HG02870 (cell line): ENCODE data around the gene AGFG1.

Experiments
- ATAC-seq: cut with Tn5 transposase; IDR thresholded peaks from one replicate; pipeline ENCODE4 v1.9.1; 2021; ENCODE audit warnings: mild to moderate bottlenecking, moderate library complexity; ENCODE audit not compliant: unreplicated experiment

AGFG1 gene

DNA sequence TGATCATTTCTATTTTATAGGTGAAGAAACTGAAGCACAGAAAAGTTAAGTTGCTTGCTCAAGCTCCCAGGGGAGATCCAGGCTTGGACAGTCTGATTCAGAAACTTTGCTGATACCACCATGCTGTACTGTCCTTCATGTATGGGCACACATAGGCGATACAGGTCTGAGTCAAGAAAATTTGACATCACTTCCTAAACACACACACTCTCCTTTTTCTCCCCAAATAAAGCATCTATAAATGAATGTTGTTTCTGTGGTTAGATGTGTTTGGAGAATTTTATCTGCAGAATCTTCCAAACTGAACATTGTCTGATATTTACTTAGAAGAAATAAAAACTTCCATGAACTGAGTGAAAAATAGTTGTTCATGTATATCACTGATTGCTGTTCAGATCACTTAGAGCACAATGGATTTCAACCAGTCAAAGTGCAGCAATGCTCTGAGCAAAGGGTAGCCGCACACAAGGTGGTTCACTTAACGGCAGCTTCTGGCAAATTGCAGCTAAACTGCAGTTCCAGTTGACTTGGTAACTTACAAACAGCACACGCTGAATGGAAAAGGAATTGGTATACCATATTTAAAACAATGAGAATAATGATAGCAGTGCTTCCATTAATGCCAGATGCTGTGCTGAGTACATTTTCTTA, 10.0 kb upstream of the AGFG1 start:
- ATAC-seq, result peak; percentile 11

DNA sequence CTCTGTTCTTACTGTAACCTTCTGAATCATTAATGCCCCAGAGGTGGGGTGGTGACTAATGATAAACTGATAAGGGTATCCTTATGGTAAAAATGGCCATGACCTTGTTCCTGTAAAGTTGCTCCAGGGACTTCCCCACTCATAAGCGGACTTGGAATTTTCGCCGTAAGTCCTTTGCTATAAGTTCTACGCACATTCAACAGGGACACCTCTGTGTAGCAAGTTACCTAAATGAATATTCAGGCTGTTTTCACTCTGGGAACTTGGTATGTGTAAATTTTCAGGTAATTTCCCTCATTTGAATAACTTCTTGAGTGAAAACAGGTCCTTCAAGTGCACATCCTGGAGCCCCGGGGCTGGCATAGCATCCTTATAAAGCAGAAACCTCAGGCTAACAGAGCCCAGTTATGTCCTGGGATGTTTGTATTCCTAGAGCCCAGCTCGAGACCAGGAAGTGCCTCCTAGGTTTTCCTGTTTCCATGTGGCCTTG, 9.4 kb upstream of the AGFG1 start:
- peak; percentile 71 for ATAC-seq

DNA sequence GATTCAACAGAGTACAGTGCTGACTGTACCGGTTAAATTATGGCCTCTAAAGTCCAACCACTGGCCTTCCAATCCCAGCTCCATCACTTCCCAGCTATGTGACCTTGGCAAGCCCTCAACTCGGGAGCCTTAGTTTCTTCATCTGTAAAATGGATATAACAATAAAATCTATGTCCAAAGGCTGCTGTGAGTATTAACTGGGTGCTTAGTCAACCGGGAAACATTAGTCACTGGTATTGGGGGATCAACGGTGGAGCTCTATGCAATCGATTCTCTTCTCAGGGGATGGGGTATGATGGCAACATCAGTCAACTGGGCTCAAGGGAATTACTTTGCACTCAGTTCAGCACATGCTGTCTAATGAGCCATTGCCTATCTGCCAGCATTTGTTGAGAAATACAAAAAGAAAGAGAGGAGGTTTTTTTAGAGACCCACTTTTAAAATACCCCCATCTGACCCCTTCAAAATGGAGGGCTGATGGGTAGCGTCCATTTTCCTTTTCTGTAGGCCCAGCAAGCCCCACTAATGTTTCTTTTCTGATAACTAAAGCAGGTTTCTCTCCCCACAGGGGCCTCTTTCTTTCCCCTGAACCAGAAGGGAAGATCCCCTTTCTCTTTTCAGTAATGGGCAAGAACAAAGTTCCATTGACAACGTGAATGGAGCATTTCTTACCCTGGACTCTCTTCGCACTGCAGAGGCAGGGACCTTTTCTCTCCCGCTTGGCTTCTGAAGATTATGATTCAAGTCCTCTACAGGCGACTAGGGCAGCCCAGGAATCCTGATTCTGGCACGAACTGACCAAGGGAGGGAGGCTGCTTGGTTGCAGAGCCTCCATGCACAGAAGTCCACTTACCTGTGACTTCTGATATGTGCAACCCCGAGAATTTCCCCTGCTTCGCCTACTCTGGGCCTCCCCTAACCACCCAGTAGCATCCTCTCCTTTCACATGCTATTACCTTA, 8.7 kb upstream of the AGFG1 start:
- peak; percentile 38 for ATAC-seq

DNA sequence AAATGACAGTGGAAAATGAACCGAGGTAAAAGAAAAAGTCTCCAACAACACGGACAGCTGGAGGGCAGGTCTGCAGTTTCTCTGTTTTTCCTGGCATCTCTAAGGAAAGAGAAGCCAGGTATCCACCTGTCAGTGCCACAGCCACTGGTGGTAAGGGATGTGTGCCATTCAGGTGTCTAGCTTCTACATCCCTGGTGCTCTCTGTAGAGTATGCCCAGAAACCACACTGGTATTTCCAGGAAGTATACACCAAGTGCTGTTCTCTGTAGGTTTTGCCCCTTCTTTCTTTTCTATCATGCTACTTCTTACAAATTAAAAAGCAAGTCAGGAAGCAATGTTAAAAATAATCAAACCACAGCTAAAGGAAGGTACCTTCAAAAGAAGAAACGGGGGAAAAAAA, 7.6 kb upstream of the AGFG1 start:
- no peak for ATAC-seq

DNA sequence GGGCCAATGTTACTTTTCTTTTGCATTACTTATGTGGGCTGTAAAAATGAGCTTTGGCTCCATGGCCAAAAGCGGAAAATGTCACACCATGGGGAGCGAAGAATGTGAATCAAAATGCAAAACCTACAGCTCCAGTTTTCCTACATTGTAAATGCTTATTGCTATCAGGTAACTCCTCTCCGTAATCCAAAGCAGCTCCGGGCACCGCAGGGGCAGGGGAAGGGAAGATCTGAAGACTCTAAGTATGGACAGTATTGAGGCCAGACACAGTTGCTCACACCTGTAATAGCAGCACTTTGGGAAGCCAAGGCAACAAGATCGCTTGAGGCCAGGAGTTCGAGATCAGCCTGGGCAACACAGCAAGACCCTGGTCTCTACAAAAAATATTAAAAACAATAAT, 7.1 kb upstream of the AGFG1 start:
- ATAC-seq, result no peak

DNA sequence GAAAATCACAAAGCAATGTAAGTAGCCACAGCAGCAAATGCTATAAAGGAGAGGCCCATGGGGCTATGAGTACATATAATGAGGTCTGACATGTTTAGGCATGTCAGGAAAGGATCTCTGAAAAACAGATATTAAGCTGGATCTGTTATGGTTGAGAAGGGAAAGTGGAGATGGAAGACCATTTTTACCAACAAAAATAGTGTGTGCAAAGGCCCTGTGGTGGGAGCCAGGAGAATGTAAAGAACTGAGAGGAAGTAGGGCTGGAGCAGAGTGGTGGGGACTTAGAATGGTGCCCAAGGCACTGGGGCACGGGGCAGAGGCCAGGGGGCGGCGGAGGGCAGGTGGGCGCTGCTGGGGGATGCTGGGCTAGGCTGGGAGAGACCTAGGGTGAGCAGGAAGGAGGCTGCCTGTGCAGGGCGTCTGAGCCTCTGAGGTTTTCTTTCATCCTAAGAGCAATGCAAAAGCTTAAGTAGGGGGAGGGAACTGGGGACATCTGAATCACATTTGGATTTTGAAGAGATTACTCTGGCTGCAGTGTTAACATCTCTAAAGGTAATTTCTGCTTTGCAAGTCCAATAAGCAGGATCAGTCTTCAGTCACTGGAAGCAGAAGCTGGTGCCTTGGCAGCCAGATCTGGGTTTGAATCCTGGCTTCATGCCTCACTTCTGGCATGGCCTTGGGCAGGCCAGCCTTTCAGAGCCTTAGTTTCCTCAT, 4.9 kb upstream of the AGFG1 start:
- ATAC-seq, result no peak

DNA sequence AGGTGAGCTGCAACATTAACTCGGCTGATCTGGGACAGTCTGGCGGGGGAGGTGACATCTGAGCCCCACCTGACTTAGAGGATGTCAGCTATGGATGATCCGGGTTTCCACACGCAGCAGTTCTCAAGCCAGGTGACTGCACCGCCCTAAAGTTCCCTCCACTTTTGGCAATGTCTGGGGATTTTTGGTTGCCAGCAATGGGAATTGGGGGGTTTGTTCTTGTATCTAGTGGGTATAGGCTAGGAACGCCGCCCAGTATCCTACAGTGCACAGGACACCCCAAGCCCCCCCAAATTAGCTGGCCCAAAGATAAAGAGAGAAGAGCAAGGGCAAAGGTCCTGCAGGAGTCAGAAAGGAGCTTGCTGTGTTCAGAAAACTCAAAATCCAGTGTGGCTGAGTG, 544 bp upstream of the AGFG1 start:
- ATAC-seq, result no peak

DNA sequence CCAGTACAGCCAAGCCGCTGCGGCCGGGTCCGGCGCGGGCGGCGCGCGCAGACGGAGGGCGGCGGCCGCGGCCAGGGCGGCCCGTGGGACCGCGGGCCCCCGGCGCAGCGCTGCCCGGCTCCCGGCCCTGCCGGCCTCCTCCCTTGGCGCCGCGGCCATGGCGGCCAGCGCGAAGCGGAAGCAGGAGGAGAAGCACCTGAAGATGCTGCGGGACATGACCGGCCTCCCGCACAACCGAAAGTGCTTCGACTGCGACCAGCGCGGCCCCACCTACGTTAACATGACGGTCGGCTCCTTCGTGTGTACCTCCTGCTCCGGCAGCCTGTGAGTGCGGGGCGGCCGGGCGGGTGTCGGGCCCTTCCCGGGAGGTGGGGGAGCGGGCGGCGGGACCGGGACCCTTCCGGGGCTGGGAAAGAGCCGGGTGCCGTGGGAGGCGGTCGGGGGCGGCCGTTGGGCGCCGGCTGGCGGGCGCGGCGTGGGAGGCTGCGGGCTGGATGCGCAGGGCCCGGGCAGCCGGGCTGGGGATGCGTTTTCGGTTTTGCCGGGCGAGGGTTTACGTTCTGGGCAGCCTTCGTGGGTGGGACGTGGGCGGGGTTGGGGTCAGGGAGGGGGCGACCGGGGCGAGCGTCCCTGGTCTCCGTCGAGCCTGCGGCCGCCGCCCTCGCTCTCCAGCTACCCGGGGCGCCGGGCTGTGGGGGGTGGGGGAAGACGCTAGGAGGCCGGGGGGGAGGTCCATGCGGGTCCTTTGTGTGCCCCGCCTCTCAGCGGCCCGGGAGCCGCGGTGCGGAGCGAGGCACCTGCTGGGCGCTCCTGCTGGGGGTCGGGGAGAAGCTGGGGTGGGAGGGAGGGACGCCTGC, 537 bp downstream of the AGFG1 start:
- peak; percentile 57 for ATAC-seq

DNA sequence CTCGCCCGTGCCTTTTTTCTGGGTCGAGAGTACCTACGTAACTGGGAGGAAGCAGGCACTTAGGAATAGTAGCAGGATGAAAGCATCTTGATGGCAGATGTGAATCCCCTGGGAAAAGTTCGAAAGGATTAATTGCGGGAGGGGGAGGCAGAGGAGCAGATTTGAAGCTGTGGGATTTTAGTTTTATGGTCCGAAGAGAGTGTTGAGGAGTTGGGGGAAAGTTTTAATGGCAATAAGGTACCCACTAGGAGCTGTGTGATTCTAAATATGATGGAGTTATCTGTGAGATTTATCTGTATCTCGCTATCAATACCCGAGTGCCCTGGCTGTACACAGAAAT, 1.1 kb downstream of the AGFG1 start:
- ATAC-seq, result no peak

DNA sequence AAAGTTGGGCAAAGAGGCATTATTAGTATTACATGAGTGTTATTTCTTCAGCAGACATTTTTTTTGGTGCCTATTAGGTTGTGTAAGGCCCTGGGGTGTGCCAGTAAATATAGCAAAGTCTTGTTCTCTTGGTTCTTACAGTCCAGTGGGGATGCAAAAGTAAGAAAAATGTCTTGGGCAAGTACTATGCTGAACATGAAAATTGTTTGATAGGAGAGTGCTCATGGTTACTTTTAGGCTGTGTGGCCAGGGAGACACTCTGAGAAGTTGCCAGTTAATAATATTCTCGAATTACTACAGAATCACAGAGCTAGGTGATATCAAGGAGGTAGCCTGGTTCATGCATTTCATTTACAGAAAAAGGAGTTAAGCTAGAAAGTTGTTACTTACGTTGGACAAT, 1.9 kb downstream of the AGFG1 start:
- ATAC-seq, result no peak

DNA sequence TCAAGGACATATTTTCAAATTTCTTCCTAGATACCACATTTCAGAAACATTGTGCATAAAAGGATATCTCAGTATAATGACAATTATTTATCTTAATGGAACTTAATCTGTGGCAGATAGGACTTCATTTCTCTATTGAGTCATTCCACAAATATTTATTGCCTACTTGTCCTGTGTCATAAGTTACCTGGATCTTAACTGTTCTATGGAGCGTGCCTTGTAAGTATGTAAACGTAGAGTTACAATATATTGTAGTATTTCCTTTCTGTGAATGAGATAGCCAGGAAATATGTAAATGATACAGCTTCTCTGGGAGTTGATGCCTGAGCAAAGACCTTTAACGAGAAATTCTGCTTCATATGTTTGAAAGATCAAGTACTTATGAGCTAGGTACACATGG, 2.5 kb downstream of the AGFG1 start:
- no peak for ATAC-seq

DNA sequence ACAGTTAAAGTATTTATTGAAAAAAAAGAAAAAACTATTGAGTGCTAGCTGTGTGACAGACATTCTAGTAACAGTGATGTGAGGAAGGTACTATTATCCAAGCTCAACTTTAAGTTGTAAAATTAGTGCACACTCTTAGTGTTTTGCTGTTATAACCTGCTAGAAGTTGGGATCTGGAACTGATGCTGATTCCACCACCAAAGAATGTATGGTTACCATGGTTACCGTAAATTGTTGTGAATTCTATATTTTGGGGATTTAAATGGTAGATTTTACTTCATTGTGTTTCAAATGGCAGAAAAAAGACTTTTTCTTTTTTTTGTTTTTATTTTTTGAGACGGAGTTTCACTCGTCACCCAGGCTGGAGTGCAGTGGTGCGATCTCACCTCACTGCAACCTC, 5.3 kb downstream of the AGFG1 start:
- ATAC-seq, result no peak

DNA sequence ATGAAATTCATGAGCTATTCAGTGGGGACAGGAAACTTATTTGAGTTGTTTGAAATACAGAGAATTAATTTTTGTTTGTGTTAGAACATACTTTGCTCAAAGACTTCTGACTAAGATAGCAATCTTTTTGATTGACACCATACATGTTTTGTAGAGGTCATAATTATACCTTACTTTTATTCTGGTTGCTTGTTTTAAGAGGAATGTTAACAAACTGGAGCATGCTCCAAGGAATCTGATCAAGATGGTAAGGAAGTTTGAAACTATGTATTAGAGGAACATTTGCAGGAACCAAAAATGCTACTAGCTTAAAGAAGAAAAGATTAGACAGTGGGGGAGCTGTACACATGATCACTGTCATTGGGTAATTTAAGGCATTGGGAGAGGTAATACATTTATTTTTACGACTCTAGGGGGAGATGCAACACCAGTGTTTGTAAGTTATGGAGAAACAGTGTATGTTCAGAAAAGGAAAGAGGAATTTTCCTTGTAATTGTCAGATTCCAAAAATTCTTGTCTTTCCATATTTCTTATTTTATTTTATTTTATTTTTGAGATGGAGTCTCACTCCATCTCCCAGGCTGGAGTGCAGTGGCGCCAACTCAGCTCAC, 8.0 kb downstream of the AGFG1 start:
- peak; percentile 36 for ATAC-seq

DNA sequence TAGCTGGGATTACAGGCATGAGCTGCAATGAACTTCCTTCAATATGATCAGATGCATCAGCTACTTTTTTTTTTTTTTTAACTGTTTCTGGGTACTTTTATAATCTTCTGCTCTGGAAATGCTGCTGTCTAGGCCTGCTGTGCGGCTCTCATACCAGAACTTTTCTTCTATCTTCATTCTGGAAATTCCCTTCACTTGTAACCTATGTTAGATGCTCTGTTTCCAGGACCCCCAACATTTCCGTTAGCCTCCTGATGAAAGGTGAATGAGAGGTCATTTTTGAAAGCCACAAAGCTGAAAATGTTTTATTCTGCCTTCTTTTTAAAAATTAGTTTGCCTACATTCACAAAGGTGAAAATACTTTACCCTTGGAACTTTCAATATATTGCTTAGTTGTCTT, 8.6 kb downstream of the AGFG1 start:
- ATAC-seq, result peak; percentile 48

DNA sequence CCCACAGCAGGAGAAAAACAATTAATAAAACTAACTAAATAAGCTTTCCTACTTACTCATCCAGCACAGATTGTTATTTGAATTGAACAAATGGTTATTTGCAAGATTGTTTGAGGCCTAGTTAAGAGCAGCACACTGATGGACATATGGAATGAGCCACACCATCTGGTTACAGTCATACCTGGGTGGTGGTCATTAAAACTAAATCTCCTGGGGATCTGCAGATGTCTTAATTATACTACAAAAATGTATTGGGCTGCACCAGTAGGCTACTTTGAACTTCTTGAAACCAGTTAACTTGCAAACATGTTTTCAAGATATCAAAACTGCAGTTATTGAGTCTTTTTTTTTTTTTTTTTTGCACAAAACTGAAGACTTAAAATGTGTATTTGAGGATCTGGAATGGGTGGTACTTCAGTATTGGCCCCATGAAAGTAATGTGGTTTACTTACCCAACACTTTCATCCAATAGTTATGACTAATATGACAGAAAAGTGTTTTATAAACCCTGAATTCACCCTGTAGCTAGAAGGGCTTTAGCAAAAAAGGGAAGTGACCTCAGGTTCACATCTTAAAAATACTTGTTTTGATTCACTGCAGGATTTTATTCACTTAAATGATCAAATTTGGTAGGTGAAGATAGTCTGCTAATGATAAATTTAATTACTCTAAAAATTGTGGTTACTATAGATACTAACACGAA, 10.8 kb downstream of the AGFG1 start:
- peak; percentile 85 for ATAC-seq

DNA sequence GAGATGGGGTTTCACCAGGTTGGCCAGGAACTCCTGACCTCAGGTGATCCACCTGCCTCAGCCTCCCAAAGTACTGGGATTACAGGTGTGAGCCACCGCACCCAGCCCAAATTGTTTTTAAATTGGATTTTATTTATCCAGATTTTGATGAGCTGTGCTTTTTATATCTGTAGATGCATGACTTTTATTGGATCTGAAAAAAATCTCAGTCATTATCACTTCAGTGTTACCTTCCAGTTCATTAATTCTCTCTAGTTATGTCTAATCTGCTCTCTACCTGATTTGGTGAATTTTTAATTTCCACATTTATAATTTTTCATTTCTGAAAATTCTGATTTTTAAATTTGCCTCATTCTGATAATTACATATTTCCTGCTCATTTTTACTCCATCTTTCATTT, 13.5 kb downstream of the AGFG1 start:
- ATAC-seq, result no peak

DNA sequence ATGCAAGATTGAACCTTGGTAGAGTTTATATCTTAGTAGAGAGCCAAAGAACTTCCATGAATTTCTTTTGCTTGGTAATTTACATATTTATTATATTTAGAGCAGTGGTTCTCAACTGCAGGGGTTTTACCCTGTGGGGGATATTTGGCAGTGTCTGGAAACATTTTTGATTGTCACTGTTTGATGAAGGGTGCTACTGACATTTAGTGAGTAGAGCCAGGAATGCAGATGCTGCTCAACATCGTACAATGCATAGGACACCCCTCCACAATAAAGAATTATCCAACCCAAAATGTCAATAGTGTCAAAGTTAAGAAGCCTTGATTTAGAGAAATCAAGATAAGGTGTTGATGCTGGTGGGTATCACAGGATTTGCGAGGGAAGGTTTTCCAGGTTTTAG, 14.7 kb downstream of the AGFG1 start:
- ATAC-seq, result no peak

DNA sequence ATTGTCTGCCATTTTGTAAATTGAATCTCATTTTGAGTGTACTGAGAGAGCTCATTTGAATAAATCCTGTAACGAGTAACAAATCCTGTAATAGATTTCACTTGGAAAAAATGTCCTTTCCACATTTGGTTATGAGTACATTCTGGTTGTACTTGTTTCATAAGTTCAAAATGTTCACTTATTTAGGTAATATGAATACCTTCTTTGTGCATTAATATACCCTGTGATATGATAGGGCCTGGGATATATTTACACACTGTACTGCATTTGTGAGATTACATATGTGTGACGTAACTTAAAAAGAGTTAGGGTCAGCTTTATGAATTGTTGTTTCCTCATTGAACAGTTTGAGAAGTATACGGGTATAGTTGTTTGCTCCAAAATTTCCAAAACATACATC, 16.1 kb downstream of the AGFG1 start:
- no peak for ATAC-seq

DNA sequence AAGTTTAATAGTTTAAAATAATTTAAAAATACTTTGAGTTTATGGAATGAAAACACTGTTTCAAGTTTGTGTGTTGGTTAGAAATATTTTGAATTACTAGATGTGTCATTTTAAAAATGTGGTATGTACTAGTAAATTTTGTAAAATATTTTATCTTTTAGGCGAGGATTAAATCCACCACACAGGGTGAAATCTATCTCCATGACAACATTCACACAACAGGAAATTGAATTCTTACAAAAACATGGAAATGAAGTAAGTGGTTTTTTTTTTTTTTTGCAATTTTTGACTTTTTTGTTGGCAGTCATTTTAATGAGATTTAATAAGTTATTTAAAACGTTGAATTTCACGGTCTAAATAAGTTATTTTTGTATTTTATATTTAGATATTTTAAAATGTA, 19.4 kb downstream of the AGFG1 start:
- ATAC-seq, result no peak

DNA sequence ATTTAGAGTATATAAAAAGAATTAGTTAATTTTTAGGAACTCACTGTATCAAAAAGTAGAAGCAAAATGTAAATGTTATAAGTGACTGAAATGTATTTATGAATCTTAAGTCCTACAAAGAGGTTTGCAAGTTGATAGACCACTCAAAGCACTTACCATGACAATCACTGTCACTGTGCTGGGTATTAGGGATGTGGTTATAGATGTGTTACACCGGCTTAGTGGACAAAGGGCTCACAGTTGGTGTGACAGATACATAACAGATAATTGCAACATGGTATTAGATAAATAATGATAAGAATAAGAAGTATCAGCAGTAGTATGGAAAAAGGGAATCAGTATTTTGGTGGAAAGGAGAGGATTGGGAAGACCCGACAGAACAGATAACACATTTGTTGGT, 21.6 kb downstream of the AGFG1 start:
- no peak for ATAC-seq
